Transverse colon (tissue), 4 donors: ENCODE measurements around the gene DHDH. TPM values are rescaled to one million over a fixed set of nuclear protein-coding genes. Genes with fewer than 3 reads are reported as not detected.

Experiments used
- DNase-seq: peaks from one replicate; pipeline ENCODE4 v3.0.0-alpha.2; 2019
- H3K27ac ChIP-seq, 4 donors: fragments of 200-600 bp; sonication (generic); 2 replicates each; pipeline ENCODE4 v1.5.1; 2016 to 2018; ENCODE audit warnings: inconsistent platforms in 4 of 4
- H3K27me3 ChIP-seq: fragments of 200-600 bp; sonication (generic); 2 replicates; pipeline ENCODE4 v1.5.1; 2017; ENCODE audit warnings: inconsistent platforms
- H3K36me3 ChIP-seq, 4 donors: fragments of 200-600 bp; sonication (generic); 2 replicates each; pipeline ENCODE4 v1.5.1; 2017 to 2019; ENCODE audit warnings: inconsistent platforms in 4 of 4
- H3K4me1 ChIP-seq, 4 donors: fragments of 200-600 bp; sonication (generic); 2 replicates each; pipeline ENCODE4 v1.5.1; 2017 to 2020; ENCODE audit warnings: inconsistent platforms in 4 of 4
- H3K4me3 ChIP-seq, 4 donors: fragments of 200-600 bp; sonication (generic); 1 replicate in 1 of 4; 2 replicates in 3 of 4; pipeline versions ENCODE4 v1.5.1 to v1.6.1; 2017 to 2019; ENCODE audit warnings: inconsistent platforms in 4 of 4
- H3K9me3 ChIP-seq, 2 donors: fragments of 200-600 bp; sonication (generic); 2 replicates each; pipeline ENCODE4 v1.5.1; 2017 to 2019; ENCODE audit warnings: inconsistent platforms in 2 of 2
- EP300 ChIP-seq: sonication (generic); formaldehyde crosslinking; IDR thresholded peaks from one replicate; pipeline ENCODE4 v1.6.1; 2017; ENCODE audit warnings: antibody characterized with exemption, low read depth
- POLR2A ChIP-seq: fragments of 450-650 bp; IDR thresholded peaks from one replicate; pipeline ENCODE4 v1.6.1; 2016; ENCODE audit warnings: antibody characterized with exemption, mild to moderate bottlenecking, moderate library complexity
- POLR2AphosphoS5 ChIP-seq, 3 donors: sonication (generic); formaldehyde crosslinking; IDR thresholded peaks; one replicate each; pipeline ENCODE4 v1.6.1; 2016; ENCODE audit warnings: antibody characterized with exemption in 3 of 3
- WGBS, 2 donors: methylation state at CpG; one replicate each; pipeline ENCODE4 v1.1.5; 2018; ENCODE audit warnings: low coverage in 1 of 2; 5-methylcytosine and 5-hydroxymethylcytosine counted together
- in situ Hi-C, 4 donors: fragments of 200-750 bp; cut with MboI; loops; one replicate each; pipeline versions ENCODE4 v1.15.0 to v1.15.1; 2017; ENCODE audit warnings: low sequenced_read_pairs in 3 of 4, low pct_ligation_motif_present in 1 of 4, low pct_unique_long_range_greater_than_20kb in 1 of 4
- intact Hi-C: fragments of 100-400 bp; cut with DNase I; formaldehyde crosslinking; loops from one replicate; pipeline ENCODE4 v1.15.1; 2023; ENCODE audit warnings: low total_unique reads
- total RNA-seq, 4 donors: library from RNA; depleted of rRNA; stranded (reverse); fragments of >200 nt; gene quantifications; one replicate each; pipeline ENCODE4 v1.1.0, GENCODE V29; 2016
- TF ChIP-seq, protein P1 (sequence below), 5 experiments: fragments of 200-600 bp in 3 of 5; fragments of 450-650 bp in 2 of 5; sonication (generic) in 3 of 5; IDR thresholded peaks; 1 replicate in 2 of 5; 2 replicates in 3 of 5; pipeline ENCODE4 v1.5.1; 2016 to 2017; ENCODE audit warnings: antibody characterized with exemption in 5 of 5, inconsistent platforms in 3 of 5, mild to moderate bottlenecking in 2 of 5, moderate library complexity in 1 of 5

Gene DHDH
- total RNA-seq, 4 donors from 2014 or later, result 3.4 to 4.9 TPM; not detected in 2

DNA sequence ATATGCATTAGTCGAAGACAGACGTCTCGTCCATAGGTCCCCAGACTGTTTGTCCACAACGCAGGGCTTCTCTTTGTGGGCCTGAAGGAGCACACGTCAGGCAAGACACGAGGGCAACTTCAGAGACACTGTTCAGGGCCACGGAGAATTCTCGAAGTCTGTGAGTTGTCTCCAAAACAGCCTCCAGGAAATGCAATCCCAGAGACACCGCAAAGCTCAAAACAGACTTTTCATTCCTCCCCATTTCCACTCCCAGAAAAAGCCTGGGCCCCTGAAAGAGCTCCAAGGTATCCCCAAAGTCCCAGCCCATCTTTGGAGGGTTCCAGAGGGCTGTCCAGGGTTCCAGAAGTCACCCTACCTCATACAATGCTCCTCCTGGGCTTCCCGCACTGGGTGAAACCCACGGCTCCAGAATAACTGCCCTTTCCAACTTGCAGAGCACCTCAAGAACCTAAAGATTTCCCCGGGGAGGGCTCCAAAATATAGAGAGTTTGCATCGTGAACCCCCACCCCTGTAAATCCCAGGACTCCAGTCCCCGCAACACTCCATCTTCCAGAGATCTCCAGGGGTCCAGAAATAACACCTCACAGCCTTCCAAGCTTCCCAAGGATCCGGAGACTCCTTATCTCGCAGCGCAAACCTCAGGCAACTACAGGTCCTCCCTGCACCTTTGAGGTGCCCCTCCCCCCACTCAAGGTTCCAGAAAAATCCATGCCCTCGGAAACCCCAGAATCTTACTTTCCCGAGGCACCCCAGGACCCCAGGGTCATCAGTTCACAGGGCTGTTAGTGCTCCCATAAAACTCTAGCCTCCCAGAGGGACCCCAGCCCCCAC, 30.9 kb downstream of the DHDH start:
- peak; percentile 47 for DNase-seq

DNA sequence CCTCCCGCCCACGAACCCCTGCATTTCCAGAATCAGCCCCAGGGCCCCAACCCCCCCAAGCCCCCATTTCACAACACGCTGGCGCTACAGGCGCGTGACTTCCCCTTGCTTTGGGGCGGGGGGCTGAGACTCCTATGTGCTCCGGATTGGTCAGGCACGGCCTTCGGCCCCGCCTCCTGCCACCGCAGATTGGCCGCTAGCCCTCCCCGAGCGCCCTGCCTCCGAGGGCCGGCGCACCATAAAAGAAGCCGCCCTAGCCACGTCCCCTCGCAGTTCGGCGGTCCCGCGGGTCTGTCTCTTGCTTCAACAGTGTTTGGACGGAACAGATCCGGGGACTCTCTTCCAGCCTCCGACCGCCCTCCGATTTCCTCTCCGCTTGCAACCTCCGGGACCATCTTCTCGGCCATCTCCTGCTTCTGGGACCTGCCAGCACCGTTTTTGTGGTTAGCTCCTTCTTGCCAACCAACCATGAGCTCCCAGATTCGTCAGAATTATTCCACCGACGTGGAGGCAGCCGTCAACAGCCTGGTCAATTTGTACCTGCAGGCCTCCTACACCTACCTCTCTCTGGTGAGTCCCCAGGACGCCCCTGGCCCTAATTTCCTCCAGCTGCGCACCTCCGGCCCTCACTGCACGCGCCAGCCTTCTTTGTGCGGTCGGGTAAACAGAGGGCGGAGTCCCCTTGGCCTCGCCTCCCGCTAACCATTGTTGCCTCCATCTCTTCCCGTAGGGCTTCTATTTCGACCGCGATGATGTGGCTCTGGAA, 31.7 kb downstream of the DHDH start, which contains the start of gene FTL:
TSS of gene FTL (plus strand) at position 270 of the 766 bp plus-strand sequence. CDS start at position 469, 199 bp downstream.
- H3K4me3 ChIP-seq, result peak within 1 kb of the TSS; percentile 81 to 99 (median 86)
- in situ Hi-C loops, result loop anchor here in 1 of 4 donors (25.0 kb wide), 1 partner anchor 103 kb away; the partner anchor contains the start of genes PLEKHA4 and PPP1R15A
- intact Hi-C loops, result loop anchor here (10.0 kb wide), 2 partner anchors 60 to 90 kb away; partner anchors contain the start of genes NUCB1 and PPP1R15A
- no peaks in the 10 kb centered on the region for H3K9me3 ChIP-seq
- peak within 1 kb of the TSS; percentile 94 to 97 (median 96) for H3K27ac ChIP-seq
- H3K36me3 ChIP-seq, result peaks cover 0 to 12% (median 3%) of the 10 kb centered on the region in 4 donors
- peaks cover 34 to 67% (median 61%) of the 10 kb centered on the region in 4 donors for H3K4me1 ChIP-seq
- TF ChIP-seq POLR2A (peak; percentile 100), EP300 (no peak), POLR2AphosphoS5 (IDR thresholded peaks at IDR 0.05) (peak; percentile 100)
- TF ChIP-seq, protein P1, sequence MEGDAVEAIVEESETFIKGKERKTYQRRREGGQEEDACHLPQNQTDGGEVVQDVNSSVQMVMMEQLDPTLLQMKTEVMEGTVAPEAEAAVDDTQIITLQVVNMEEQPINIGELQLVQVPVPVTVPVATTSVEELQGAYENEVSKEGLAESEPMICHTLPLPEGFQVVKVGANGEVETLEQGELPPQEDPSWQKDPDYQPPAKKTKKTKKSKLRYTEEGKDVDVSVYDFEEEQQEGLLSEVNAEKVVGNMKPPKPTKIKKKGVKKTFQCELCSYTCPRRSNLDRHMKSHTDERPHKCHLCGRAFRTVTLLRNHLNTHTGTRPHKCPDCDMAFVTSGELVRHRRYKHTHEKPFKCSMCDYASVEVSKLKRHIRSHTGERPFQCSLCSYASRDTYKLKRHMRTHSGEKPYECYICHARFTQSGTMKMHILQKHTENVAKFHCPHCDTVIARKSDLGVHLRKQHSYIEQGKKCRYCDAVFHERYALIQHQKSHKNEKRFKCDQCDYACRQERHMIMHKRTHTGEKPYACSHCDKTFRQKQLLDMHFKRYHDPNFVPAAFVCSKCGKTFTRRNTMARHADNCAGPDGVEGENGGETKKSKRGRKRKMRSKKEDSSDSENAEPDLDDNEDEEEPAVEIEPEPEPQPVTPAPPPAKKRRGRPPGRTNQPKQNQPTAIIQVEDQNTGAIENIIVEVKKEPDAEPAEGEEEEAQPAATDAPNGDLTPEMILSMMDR (IDR thresholded peaks at IDR 0.05), result no peak
- H3K27me3 ChIP-seq, result no peaks in the 10 kb centered on the region
- peak; percentile 98 for DNase-seq
- WGBS, 2 donors, result 0 to 1% methylated on average over 5 to 39 of the region's 52 CpGs

More for the DNA sequence above, 30.9 kb downstream of the DHDH start:
- Histone ChIP-seq H3K9me3 (no peaks in the 10 kb centered on the region), H3K27me3 (no peaks in the 10 kb centered on the region), H3K4me1 (peaks cover 37 to 72% (median 63%) of the 10 kb centered on the region in 4 donors), H3K27ac (peak overlapping the region; percentile 94 to 97 (median 96)), H3K36me3 (peaks cover 0 to 10% (median 3%) of the 10 kb centered on the region in 4 donors), H3K4me3 (peak overlapping the region; percentile 28 to 99 (median 84))
- in situ Hi-C loops (loop anchor here in 1 of 4 donors (25.0 kb wide), 1 partner anchor 102 kb away; the partner anchor contains the start of genes PLEKHA4 and PPP1R15A), intact Hi-C loops (loop anchor here (10.0 kb wide), 2 partner anchors 60 to 90 kb away; partner anchors contain the start of genes NUCB1 and PPP1R15A)
- TF ChIP-seq POLR2A, result no peak
- no peak for TF ChIP-seq POLR2AphosphoS5 (IDR thresholded peaks at IDR 0.05)
- no peak for TF ChIP-seq EP300
- TF ChIP-seq, protein P1 (IDR thresholded peaks at IDR 0.05), result no peak
- WGBS, 2 donors, result 0 to 12% methylated on average over 7 to 15 of the region's 19 CpGs

DNA sequence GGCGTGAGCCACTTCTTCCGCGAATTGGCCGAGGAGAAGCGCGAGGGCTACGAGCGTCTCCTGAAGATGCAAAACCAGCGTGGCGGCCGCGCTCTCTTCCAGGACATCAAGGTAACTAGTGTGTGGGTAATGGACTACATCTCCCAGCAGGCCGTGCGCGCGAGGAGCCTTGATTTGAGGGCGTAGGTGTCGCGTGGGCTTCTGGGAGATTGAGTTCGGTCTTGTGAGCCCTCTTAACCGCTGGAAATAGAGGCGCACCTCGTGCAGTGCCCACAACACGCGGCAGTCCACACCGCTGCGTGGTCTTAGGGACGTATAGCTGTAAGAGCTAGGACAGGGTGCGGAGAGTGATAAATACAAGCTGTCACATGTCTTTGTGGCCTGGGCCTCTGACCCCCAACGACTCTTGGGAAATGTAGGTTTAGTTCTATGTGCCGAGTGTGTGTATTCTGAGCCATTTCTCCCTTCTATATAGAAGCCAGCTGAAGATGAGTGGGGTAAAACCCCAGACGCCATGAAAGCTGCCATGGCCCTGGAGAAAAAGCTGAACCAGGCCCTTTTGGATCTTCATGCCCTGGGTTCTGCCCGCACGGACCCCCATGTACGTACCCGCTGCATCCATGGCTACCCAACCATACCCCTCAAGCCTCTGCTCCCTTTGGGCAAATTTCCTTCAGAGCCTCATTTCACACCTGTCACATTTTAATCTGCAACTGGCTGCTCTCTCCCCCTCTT, 32.5 kb downstream of the DHDH start:
- no peaks in the 10 kb centered on the region for H3K27me3 ChIP-seq
- 11 to 40% methylated on average over 2 to 36 of the region's 36 CpGs for WGBS, 2 donors

More for the DNA sequence above, 32.5 kb downstream of the DHDH start:
- in situ Hi-C loops, result loop anchor here in 1 of 4 donors (25.0 kb wide), 1 partner anchor 104 kb away; the partner anchor contains the start of genes PLEKHA4 and PPP1R15A
- H3K9me3 ChIP-seq, result no peaks in the 10 kb centered on the region
- H3K4me3 ChIP-seq, result peak overlapping the region; percentile 81 to 99 (median 86)
- TF ChIP-seq EP300 (no peak), POLR2A (peak; percentile 9), POLR2AphosphoS5 (IDR thresholded peaks at IDR 0.05) (peak; percentile 1 to 45 (median 30))
- H3K27ac ChIP-seq, result peak overlapping the region; percentile 94 to 97 (median 96)
- intact Hi-C loops, result loop anchor here (10.0 kb wide), 2 partner anchors 61 to 91 kb away; partner anchors contain the start of genes NUCB1 and PPP1R15A
- peak; percentile 90 for DNase-seq
- peaks cover 0 to 17% (median 3%) of the 10 kb centered on the region in 4 donors for H3K36me3 ChIP-seq
- H3K4me1 ChIP-seq, result peaks cover 30 to 59% (median 55%) of the 10 kb centered on the region in 4 donors
